NCI-H1436 (cell line): ENCODE data around the gene LRRC56.

Experiments used
- DNase-seq: peaks from one replicate; lab custom pipeline; 2025; lab: John Stamatoyannopoulos, UW

The LRRC56 gene

DNA sequence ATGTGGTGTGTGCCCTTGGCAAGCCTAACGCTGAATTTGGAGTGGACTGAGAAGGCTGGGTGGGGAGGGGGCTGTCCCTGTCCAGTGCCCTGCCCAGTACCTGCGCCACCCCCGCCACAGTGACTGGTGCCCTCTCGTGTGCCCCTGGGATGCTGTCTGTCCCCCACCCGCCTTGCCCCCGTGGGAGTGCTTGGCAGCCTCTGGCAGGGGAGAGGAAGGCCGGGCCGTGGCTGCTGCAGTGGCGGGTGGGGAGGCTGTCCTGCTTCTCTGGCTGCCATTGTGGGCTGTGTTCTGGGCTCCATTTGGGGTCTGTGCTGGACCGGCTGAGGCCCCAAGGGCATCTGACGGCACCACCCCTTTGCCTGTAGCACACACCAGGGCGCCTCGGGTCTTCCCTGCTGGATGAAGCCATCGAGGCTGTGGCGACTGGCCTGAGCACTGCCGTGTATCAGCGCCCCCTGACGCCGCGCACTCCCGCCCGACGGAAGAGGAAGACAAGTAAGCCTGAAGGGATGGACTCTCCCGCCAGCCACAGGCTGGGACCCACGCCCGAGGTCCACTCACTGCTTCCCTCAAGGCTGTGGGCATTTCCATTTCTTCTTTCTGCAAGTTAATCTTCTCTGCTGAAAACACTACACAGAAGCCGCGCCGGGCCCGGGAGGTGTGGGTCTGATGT, 60.8 kb downstream of the LRRC56 start:
- no peak for DNase-seq

DNA sequence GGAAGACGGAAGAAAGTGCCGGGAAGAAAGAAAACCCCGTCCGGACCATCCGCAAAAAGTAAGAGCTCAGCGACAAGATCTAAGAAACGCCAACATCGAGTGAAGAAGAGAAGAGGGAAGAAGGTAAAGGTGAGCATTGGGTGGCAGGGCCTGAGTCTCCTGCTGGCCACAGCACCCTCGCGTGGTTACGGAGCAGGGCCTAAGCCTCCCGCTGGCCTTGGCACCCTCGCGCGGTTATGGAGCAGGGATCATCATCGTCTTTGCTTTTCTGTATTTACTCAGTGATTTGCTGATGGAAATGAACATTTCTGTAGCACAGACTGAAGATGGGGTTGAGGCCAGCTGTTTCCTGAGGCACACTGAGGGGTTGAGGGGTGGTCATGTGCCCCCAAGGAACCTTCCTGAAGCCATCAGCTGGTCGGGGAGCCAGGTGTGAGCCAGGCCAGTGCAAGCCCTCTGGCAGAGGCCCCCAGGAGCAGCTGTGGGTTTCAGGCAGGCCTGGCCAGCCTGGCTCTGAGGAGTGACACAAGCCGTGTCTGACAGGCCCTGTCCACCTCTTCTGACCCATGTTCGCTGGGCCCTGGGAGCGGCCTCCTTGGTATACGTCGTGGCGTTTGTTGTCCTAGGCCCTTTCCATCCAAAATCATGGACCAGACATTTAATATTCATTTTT, 64.4 kb downstream of the LRRC56 start:
- no peak for DNase-seq

DNA sequence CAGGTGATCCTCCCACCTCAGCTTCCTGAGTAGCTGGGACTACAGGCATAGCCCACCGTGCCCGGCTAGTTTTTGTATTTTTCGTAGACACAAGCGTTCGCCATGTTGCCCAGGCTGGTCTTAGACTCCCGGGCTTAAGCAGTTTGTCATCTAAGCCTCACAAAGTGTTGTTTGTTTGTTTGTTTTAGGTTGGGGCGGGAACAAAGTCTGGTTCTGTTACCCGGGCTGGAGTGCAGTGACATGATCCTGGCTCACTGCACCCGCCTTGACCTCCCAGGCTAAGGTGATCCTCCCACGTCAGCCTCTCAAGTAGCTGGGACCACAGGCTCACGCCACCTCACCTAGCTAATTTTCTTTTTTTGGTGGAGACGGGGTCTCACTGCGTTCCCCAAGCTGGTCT, 65.8 kb downstream of the LRRC56 start:
- no peak for DNase-seq
